Measurements from ENCODE around the gene KRTAP9-6.
"Not testable (repeated sequence)": the region's sequence is repeated elsewhere in the genome, so short reads cannot be mapped to it uniquely, and the experiment has no call there.

KRTAP9-6 gene

GRCh38 chr17:41271858-41272257 is 6.7 kb downstream of the KRTAP9-6 start:
- no peak for DNase-seq

DNA sequence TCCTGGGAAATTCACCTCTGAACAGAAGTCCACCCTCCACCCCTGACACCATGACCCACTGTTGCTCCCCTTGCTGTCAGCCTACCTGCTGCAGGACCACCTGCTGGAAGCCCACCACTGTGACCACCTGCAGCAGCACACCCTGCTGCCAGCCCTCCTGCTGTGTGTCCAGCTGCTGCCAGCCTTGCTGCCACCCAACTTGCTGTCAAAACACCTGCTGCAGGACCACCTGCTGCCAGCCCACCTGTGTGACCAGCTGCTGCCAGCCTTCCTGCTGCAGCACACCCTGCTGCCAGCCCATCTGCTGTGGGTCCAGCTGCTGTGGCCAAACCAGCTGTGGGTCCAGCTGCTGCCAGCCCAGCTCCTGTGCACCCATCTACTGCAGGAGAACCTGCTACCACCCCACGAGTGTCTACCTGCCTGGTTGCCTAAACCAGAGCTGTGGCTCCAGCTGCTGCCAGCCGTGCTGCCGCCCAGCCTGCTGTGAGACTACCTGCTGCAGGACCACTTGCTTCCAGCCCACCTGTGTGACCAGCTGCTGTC is 10.5 kb downstream of the KRTAP9-6 start, which contains the start of gene KRTAP9-7:
KRTAP9-7 (plus strand) TSS at position 51 of the 543 bp plus-strand sequence; CDS start at position 51, 0 bp downstream.
- not testable (repeated sequence) for DNase-seq

GRCh38 chr17:41278176-41278955 is 13.2 kb downstream of the KRTAP9-6 start:
- no peak for DNase-seq

DNA sequence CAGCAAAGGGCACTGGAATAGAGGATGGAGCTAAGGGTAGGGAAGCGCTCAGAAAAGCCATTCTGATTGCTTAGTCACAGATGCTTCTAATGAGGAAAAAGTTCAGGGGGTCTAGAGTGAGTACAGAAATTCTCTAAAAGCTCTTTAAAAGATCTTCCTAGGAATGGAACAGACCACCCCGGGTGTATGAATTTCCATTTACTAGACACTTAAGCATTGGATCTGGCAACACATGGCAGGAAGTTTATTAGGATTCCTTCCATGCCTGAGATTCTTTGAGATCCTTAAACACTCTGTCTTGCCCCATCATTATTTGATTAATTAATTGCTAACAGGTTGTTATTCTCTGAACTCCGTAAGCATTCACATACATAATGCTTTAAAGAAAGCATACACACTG is 18.9 kb downstream of the KRTAP9-6 start:
- no peak for DNase-seq

GRCh38 chr17:41284546-41284945 is 19.4 kb downstream of the KRTAP9-6 start:
- DNase-seq: no peak

- no peak for DNase-seq
Measured at GRCh38 chr17:41287050-41287449, 21.9 kb downstream of the KRTAP9-6 start.

DNA sequence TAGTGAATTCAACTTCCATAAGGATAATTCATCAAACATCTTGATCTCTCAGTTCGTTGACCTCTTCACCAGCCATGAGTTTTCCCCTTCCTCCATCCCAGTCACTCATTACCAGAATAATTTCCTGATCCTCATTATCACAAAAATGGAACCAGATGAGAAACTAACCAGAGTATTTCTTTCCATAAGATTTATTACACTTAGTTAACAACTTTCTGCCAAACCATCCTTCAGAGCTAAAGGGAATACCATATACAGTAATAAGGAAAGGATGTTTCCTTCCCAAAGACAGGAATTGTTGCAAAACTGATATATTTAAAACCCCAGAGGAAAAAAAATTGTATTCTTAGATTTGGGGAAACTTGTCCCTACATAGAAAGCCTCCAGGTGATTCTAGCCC is 28.8 kb downstream of the KRTAP9-6 start:
- DNase-seq: no peak

- DNase-seq: no peak
Measured at GRCh38 chr17:41296846-41297245, 31.7 kb downstream of the KRTAP9-6 start.

- DNase-seq: no peak
Measured at GRCh38 chr17:41298458-41299135, 33.4 kb downstream of the KRTAP9-6 start.

GRCh38 chr17:41301204-41301790 is 36.1 kb downstream of the KRTAP9-6 start:
- DNase-seq: no peak

GRCh38 chr17:41301916-41302901 is 37.0 kb downstream of the KRTAP9-6 start, which contains the start of gene KRTAP29-1:
KRTAP29-1 (minus strand) TSS chr17:41302851; CDS start chr17:41302851, 0 bp downstream.
- no peak for DNase-seq

DNA sequence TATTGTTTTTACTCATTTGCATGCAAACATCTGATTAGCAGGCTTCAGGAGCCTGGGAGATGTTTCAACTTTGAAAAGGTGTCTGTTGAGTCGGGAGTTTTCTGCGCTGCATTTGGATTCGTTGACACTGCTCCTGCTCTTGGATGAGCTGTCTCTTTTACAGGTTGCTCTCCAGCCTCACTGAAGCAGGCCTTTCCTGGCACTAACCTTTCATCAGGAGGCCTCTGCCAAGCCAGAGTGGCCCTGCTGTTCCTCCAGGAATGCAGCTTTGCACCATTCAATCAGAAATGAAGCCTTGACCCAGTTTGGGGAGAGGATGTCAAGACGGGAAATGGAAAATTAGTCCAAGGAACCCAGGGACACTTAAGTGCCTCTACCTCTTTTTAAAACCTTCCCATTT is 37.8 kb downstream of the KRTAP9-6 start:
- DNase-seq: no peak

- no peak for DNase-seq
Measured at GRCh38 chr17:41304091-41304490, 38.9 kb downstream of the KRTAP9-6 start.

GRCh38 chr17:41307647-41308046 is 42.5 kb downstream of the KRTAP9-6 start:
- DNase-seq: no peak

DNA sequence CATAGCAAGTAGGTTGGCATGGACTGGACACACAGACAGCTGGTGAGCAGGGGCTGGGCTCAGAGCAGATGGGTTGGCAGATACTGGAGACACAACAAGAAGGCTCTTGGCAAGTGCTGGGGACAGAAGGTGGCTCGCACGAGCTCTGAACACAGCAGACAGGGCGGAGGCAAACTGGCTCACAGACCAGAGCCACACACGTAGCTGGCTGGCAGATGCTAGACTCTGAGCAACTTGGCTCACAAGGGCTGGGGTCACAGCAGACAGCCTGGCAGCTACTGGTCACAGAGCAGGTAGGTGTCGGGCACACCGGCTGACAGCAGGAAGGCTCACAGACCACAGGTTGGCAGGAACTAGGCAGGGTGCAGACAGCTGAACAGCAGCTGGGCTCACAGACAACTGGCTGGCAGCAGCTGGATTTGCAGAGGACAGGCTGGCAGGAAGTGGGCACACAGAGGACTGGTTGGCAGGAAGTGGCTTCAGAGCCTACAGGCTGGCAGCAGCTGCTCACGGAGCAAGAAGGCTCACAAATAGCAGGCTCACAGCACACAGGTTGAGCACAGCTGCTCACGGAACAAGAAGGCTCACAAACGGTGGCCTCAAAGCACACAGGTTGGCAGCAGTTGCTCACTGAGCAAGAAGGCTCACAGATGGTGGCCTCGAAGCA is 43.2 kb downstream of the KRTAP9-6 start:
- DNase-seq: no peak

DNA sequence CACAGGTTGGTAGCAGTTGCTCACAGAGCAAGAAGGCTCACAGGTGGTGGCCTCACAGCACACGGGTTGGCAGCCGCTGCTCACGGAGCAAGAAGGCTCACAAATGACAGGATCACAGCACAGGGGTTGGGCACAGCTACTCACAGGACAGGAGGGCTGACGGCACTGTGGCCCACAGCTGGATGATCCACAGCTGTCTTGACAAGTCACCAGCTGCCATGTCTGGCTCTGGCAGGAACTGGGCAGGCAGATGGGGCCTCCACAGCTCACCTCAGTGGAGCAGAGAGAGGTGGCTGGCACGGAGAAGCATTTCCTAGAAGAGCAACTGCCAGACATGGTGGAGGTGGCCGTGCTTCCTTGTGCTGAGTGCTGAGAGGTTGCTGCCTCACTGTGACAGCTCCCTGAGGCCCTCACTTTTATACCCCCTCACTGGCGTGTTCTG is 43.8 kb downstream of the KRTAP9-6 start, which contains the start of gene KRTAP16-1:
KRTAP16-1 (minus strand) TSS at position 392 of the 442 bp plus-strand sequence; CDS start at position 336, 56 bp downstream.
- DNase-seq: no peak

- no peak for DNase-seq
Measured at GRCh38 chr17:41311111-41311510, 45.9 kb downstream of the KRTAP9-6 start.

- DNase-seq: no peak
Measured at GRCh38 chr17:41315204-41315794, 50.1 kb downstream of the KRTAP9-6 start, which contains the start of gene KRTAP17-1. KRTAP17-1 (minus strand) TSS chr17:41315710; CDS start chr17:41315650, 60 bp downstream.
